HL-60 (cell line): Measurements from ENCODE around the gene VPS25.

Experiments used
- TF ChIP-seq, protein P1 (sequence below): IDR thresholded peaks from one replicate; pipeline ENCODE4 v1.5.1; 2011; ENCODE audit warnings: low read length, control low read depth, inconsistent platforms; ENCODE audit not compliant: insufficient read depth
- TF ChIP-seq, protein P2 (sequence below): IDR thresholded peaks from 2 replicates; pipeline ENCODE4 v1.6.1; 2012; ENCODE audit warnings: low read depth; ENCODE audit not compliant: insufficient replicate concordance

DNA sequence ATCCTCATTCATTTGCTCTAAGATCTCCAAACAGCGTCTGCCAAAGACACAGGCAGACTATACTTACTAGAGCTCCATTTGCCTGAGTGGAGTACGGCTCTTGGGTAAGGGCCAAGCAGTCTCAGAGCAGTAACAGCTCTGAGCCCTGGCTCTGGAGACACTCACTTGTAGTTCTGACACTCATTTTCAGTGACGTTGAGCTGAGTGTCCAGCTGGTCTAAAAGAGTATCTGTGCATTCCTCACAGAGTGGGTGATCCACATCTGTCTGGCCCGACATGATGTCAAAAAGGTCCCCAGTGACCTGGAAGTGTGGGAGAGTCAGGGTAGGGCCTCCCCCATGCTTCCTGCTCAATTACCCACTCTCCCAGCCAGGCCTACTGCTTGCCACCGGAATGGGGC, 45.1 kb downstream of the VPS25 start:
- TF ChIP-seq, protein P1, sequence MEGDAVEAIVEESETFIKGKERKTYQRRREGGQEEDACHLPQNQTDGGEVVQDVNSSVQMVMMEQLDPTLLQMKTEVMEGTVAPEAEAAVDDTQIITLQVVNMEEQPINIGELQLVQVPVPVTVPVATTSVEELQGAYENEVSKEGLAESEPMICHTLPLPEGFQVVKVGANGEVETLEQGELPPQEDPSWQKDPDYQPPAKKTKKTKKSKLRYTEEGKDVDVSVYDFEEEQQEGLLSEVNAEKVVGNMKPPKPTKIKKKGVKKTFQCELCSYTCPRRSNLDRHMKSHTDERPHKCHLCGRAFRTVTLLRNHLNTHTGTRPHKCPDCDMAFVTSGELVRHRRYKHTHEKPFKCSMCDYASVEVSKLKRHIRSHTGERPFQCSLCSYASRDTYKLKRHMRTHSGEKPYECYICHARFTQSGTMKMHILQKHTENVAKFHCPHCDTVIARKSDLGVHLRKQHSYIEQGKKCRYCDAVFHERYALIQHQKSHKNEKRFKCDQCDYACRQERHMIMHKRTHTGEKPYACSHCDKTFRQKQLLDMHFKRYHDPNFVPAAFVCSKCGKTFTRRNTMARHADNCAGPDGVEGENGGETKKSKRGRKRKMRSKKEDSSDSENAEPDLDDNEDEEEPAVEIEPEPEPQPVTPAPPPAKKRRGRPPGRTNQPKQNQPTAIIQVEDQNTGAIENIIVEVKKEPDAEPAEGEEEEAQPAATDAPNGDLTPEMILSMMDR: no peak
- TF ChIP-seq, protein P2, sequence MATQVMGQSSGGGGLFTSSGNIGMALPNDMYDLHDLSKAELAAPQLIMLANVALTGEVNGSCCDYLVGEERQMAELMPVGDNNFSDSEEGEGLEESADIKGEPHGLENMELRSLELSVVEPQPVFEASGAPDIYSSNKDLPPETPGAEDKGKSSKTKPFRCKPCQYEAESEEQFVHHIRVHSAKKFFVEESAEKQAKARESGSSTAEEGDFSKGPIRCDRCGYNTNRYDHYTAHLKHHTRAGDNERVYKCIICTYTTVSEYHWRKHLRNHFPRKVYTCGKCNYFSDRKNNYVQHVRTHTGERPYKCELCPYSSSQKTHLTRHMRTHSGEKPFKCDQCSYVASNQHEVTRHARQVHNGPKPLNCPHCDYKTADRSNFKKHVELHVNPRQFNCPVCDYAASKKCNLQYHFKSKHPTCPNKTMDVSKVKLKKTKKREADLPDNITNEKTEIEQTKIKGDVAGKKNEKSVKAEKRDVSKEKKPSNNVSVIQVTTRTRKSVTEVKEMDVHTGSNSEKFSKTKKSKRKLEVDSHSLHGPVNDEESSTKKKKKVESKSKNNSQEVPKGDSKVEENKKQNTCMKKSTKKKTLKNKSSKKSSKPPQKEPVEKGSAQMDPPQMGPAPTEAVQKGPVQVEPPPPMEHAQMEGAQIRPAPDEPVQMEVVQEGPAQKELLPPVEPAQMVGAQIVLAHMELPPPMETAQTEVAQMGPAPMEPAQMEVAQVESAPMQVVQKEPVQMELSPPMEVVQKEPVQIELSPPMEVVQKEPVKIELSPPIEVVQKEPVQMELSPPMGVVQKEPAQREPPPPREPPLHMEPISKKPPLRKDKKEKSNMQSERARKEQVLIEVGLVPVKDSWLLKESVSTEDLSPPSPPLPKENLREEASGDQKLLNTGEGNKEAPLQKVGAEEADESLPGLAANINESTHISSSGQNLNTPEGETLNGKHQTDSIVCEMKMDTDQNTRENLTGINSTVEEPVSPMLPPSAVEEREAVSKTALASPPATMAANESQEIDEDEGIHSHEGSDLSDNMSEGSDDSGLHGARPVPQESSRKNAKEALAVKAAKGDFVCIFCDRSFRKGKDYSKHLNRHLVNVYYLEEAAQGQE: no peak
